ENCODE results near the gene PDZD2.
"Not testable (repeated sequence)": the region's sequence is repeated elsewhere in the genome, so short reads cannot be mapped to it uniquely, and the experiment has no call there.

PDZD2 gene

DNA sequence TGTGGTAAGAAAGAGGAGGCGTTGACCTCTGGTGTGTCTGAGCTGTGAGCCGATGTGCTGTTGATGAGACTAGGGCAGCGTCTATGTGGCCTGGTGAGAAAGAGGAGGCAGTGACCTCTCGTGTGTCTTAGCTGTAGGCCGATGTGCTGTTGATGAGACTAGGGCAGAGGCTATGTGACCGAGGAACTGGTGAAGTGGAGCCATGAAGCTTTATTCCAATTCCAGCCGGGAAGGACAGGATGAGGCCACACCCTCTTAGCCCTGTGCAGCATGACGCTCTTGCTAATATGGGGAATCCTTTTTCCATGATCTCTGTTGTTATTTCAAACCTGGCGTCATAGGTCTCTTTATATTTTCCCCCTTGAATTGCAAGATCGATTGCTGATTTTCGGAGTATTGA is 362.8 kb downstream of the PDZD2 start:
- Mint-ChIP-seq H3K27me3 (no peaks in the 10 kb centered on the region), H3K9me3 (no peaks in the 10 kb centered on the region), H3K4me1 (ENCODE audit: low read depth) (no peaks in the 10 kb centered on the region), H3K36me3 (ENCODE audit: low read depth) (no peaks in the 10 kb centered on the region), H3K27ac (no peak overlapping the region), H3K4me3 (no peak overlapping the region)
- DNase-seq = no peak

GRCh38 chr5:32002755-32003154 is 363.8 kb downstream of the PDZD2 start:
- Mint-ChIP-seq H3K27ac (no peak overlapping the region), H3K36me3 (ENCODE audit: low read depth) (no peaks in the 10 kb centered on the region), H3K27me3 (no peaks in the 10 kb centered on the region), H3K4me3 (no peak overlapping the region), H3K9me3 (no peaks in the 10 kb centered on the region), H3K4me1 (ENCODE audit: low read depth) (no peaks in the 10 kb centered on the region)
- no peak for DNase-seq

GRCh38 chr5:32003981-32004380 is 365.1 kb downstream of the PDZD2 start:
- H3K9me3 Mint-ChIP-seq = no peaks in the 10 kb centered on the region
- no peak for DNase-seq
- no peaks in the 10 kb centered on the region for H3K4me1 Mint-ChIP-seq (ENCODE audit: low read depth)
- H3K27ac Mint-ChIP-seq = no peak overlapping the region
- no peak overlapping the region for H3K4me3 Mint-ChIP-seq
- H3K27me3 Mint-ChIP-seq = no peaks in the 10 kb centered on the region
- H3K36me3 Mint-ChIP-seq (ENCODE audit: low read depth) = no peaks in the 10 kb centered on the region

DNA sequence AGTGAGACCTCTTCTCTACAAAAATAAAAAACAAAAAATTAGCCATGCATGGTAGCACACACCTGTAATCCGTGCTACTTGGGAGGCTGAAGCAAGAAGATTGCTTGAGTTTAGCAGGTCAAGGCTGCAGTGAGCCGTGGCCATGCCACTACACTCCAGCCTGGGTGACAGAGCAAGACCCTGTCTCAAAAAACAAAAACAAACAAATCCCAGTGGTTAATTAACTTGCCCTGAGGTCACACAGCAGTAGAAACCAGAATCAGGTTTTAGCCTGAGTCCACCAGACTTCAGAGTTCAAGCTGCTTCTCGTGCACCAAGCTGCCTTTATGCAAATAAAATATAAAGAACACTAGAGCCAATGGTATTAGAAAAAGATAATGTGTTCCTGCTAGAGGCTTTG is 365.5 kb downstream of the PDZD2 start:
- no peak for DNase-seq
- Mint-ChIP-seq H3K4me1 (ENCODE audit: low read depth) (no peaks in the 10 kb centered on the region), H3K4me3 (no peak overlapping the region), H3K36me3 (ENCODE audit: low read depth) (no peaks in the 10 kb centered on the region), H3K27me3 (no peaks in the 10 kb centered on the region), H3K9me3 (no peaks in the 10 kb centered on the region), H3K27ac (no peak overlapping the region)

DNA sequence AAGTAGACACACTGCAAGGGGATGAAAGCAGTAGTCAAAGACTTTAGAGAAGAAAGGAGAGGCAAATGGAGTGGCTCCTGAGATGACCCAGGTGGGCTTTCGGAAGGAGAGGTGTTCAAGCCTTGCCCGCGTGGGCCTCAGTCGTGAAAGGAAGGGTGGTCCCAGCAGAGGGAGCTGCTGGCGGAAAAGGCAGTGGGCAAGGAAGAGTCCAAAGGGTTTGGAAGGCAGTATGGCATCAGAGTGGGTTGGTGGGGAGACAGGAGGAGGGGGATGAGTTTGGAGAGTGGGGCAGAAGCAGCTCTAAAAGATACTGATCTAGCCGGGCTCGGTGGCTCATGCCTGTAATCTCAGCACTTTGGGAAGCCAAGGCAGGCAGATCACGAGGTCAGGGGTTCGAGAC is 369.8 kb downstream of the PDZD2 start:
- no peaks in the 10 kb centered on the region for H3K4me1 Mint-ChIP-seq (ENCODE audit: low read depth)
- no peaks in the 10 kb centered on the region for H3K9me3 Mint-ChIP-seq
- no peak for DNase-seq
- no peaks in the 10 kb centered on the region for H3K27me3 Mint-ChIP-seq
- H3K4me3 Mint-ChIP-seq = no peak overlapping the region
- no peak overlapping the region for H3K27ac Mint-ChIP-seq
- H3K36me3 Mint-ChIP-seq (ENCODE audit: low read depth) = no peaks in the 10 kb centered on the region

DNA sequence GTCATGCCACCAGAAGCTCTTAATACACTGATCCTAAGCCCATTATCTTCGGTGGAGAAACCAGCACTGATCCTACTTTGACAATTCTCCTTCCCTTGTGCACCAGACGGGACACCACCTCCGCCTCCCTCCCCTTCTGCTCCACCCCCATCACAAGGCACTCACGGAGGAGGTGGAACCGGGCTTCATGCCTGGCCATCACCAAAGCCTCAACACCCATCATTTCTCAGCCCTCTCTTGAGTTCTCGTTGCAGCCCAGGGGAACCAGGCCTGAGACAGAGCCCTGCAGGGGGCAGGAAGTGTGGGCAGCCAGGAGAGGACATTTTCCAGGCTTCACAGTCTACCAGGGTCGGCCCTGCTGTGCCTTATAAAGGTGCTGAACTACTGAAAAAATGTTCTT is 374.7 kb downstream of the PDZD2 start:
- H3K4me1 Mint-ChIP-seq (ENCODE audit: low read depth) = peaks cover 19% of the 10 kb centered on the region
- no peaks in the 10 kb centered on the region for H3K36me3 Mint-ChIP-seq (ENCODE audit: low read depth)
- H3K27ac Mint-ChIP-seq = no peak overlapping the region
- no peak overlapping the region for H3K4me3 Mint-ChIP-seq
- H3K9me3 Mint-ChIP-seq = no peaks in the 10 kb centered on the region
- no peak for DNase-seq
- H3K27me3 Mint-ChIP-seq = no peaks in the 10 kb centered on the region

DNA sequence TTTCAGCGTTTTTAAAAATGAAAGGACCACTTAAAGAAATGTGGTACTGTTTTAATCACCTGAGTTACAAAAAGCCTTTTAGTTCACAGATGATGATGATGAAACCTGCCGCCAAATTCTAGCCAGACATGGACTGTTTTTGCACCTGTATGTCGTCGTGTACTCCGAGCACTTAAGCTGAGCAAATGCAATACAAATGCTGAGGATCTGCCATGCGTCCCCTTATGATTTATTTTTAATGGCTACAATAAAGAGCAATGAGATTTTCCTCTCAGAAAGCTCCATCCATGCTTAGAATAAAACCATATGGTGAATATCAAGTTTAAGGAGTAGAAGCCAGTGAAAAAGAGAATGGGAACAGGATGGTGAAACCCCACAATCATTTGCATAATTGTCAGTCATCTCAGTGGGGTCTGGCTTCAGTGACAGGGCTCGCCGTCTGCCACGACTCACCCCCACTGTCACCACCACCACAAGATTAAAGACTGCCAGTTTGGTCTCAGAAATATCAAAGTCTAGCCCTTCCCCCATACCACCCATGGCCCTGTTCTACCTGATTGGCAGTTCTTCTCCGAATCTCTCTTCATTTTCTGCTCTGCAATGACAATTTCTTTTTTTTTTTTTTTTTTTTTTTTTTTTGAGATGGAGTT is 375.3 kb downstream of the PDZD2 start:
- H3K4me3 Mint-ChIP-seq = no peak overlapping the region
- DNase-seq = no peak
- no peaks in the 10 kb centered on the region for H3K36me3 Mint-ChIP-seq (ENCODE audit: low read depth)
- H3K27me3 Mint-ChIP-seq = no peaks in the 10 kb centered on the region
- peaks cover 20% of the 10 kb centered on the region for H3K4me1 Mint-ChIP-seq (ENCODE audit: low read depth)
- no peaks in the 10 kb centered on the region for H3K9me3 Mint-ChIP-seq
- H3K27ac Mint-ChIP-seq = no peak overlapping the region

GRCh38 chr5:32015262-32015661 is 376.3 kb downstream of the PDZD2 start:
- not testable (repeated sequence) for H3K27me3 Mint-ChIP-seq; H3K9me3 Mint-ChIP-seq; DNase-seq; H3K36me3 Mint-ChIP-seq (ENCODE audit: low read depth); H3K4me3 Mint-ChIP-seq; H3K27ac Mint-ChIP-seq
- H3K4me1 Mint-ChIP-seq (ENCODE audit: low read depth) = peaks cover 23% of the 10 kb centered on the region

GRCh38 chr5:32017692-32018367 is 378.9 kb downstream of the PDZD2 start:
- Mint-ChIP-seq H3K36me3 (ENCODE audit: low read depth) (no peaks in the 10 kb centered on the region), H3K27me3 (no peaks in the 10 kb centered on the region), H3K27ac (no peak overlapping the region), H3K4me3 (no peak overlapping the region), H3K9me3 (no peaks in the 10 kb centered on the region), H3K4me1 (ENCODE audit: low read depth) (peaks cover 32% of the 10 kb centered on the region)
- DNase-seq = no peak

GRCh38 chr5:32018476-32019436 is 379.8 kb downstream of the PDZD2 start:
- no peak overlapping the region for H3K4me3 Mint-ChIP-seq
- H3K4me1 Mint-ChIP-seq (ENCODE audit: low read depth) = peaks cover 32% of the 10 kb centered on the region
- no peak overlapping the region for H3K27ac Mint-ChIP-seq
- H3K27me3 Mint-ChIP-seq = no peaks in the 10 kb centered on the region
- no peaks in the 10 kb centered on the region for H3K36me3 Mint-ChIP-seq (ENCODE audit: low read depth)
- no peak for DNase-seq
- H3K9me3 Mint-ChIP-seq = no peaks in the 10 kb centered on the region

- no peak for DNase-seq
- Mint-ChIP-seq H3K9me3 (no peaks in the 10 kb centered on the region), H3K27ac (peak overlapping the region; percentile 86), H3K4me1 (ENCODE audit: low read depth) (peaks cover 26% of the 10 kb centered on the region), H3K36me3 (ENCODE audit: low read depth) (no peaks in the 10 kb centered on the region), H3K27me3 (no peaks in the 10 kb centered on the region), H3K4me3 (peak overlapping the region; percentile 66)
These were observed 381.3 kb downstream of the PDZD2 start for GRCh38 chr5:32020271-32020670.

DNA sequence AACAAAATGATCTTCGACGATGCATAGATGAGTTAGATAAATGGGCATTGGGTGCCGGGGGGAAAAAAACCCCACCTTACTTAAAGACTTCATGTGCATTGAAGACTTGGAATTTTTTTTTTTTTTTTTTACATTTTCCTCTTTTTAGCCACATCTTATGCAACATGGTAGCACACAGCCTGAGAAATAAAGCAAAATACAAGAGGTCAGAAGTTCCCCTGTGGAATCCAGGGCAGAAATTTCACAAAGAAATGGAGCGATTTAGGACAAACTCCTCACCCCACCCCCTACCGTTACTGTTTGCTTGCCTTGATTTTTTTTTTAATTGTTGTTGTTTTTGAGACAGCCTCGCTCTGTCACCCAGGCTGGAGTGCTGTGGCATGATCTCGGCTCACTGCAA is 382.0 kb downstream of the PDZD2 start:
- peaks cover 26% of the 10 kb centered on the region for H3K4me1 Mint-ChIP-seq (ENCODE audit: low read depth)
- peak overlapping the region; percentile 66 for H3K4me3 Mint-ChIP-seq
- no peaks in the 10 kb centered on the region for H3K9me3 Mint-ChIP-seq
- H3K36me3 Mint-ChIP-seq (ENCODE audit: low read depth) = no peaks in the 10 kb centered on the region
- peak overlapping the region; percentile 86 for H3K27ac Mint-ChIP-seq
- no peaks in the 10 kb centered on the region for H3K27me3 Mint-ChIP-seq
- DNase-seq = no peak

DNA sequence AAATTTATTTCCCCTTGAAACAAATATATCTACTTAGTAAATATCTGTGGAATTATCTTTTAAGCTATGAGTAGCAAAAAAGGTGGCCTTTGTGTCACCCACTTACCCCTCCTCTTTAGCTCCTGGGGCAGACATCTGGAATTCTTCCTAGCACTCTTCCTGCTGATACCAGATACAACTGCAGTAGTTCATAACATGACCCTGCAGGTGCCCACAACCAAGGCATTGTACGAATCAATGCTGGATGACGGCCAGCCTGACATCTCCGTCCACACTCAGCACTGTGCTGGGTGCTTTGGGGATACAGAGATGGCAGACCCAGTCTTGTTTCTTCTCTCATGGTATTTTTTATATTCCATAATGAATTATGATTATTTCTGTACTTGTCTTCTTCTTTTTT is 382.8 kb downstream of the PDZD2 start:
- Mint-ChIP-seq H3K27me3 (no peaks in the 10 kb centered on the region), H3K4me3 (no peak overlapping the region), H3K36me3 (ENCODE audit: low read depth) (no peaks in the 10 kb centered on the region), H3K27ac (no peak overlapping the region), H3K9me3 (no peaks in the 10 kb centered on the region), H3K4me1 (ENCODE audit: low read depth) (peaks cover 26% of the 10 kb centered on the region)
- no peak for DNase-seq

DNA sequence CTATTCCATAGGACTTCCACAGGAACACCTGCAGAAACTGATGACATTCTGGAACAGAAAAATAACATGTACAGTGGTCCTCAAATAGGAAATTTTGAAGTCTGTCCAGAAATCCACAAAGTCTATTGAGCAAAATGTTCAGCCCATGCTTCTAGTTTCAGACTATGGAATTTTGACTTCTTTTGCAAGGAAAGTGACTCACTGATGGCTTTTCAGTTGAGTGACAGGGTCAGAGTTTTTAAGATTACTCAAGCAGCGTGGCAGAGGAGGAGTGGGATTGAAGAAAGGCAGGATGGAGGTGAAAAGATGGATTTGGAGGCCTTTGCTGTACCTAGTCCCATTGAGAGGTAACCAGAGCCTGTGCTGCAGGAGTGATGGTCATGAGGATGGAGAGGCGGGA is 383.7 kb downstream of the PDZD2 start:
- no peak for DNase-seq

GRCh38 chr5:32023816-32024215 is 384.9 kb downstream of the PDZD2 start:
- Mint-ChIP-seq H3K27me3 (no peaks in the 10 kb centered on the region), H3K36me3 (ENCODE audit: low read depth) (no peaks in the 10 kb centered on the region), H3K27ac (no peak overlapping the region), H3K4me1 (ENCODE audit: low read depth) (peaks cover 12% of the 10 kb centered on the region), H3K9me3 (no peaks in the 10 kb centered on the region), H3K4me3 (no peak overlapping the region)
- no peak for DNase-seq

More for the DNA sequence above, 383.7 kb downstream of the PDZD2 start:
- H3K36me3 Mint-ChIP-seq (ENCODE audit: low read depth) = no peaks in the 10 kb centered on the region
- H3K9me3 Mint-ChIP-seq = no peaks in the 10 kb centered on the region
- no peak overlapping the region for H3K4me3 Mint-ChIP-seq
- H3K27ac Mint-ChIP-seq = no peak overlapping the region
- H3K4me1 Mint-ChIP-seq (ENCODE audit: low read depth) = peaks cover 23% of the 10 kb centered on the region
- no peaks in the 10 kb centered on the region for H3K27me3 Mint-ChIP-seq
